HepG2 (cell line): ENCODE results near the gene CCND1. TPM values are rescaled to one million over a fixed set of nuclear protein-coding genes. Genes with fewer than 3 reads are reported as not detected.
A peak's percentile ranks its signal among the peaks of the same experiment; 100 is the strongest.

ENCODE experiments used
- NCOA1 ChIP-seq: sonication (generic); formaldehyde crosslinking; IDR thresholded peaks from 2 replicates; pipeline ENCODE4 v1.9.0; 2021; ENCODE audit warnings: missing genetic modification reagents
- PPARG ChIP-seq: conservative IDR thresholded peaks from 2 replicates; pipeline ENCODE4 v1.6.1; 2016; ENCODE audit warnings: missing biosample characterization, missing genetic modification reagents
- RCOR2 ChIP-seq: IDR thresholded peaks from 2 replicates; pipeline ENCODE4 v1.6.1; 2016; ENCODE audit warnings: missing biosample characterization, missing genetic modification reagents
- ZNF567 ChIP-seq: sonication (generic); formaldehyde crosslinking; IDR thresholded peaks from 2 replicates; pipeline ENCODE4 v1.8.1; 2023; ENCODE audit warnings: mild to moderate bottlenecking, missing genetic modification reagents, borderline replicate concordance
- ZNF772 ChIP-seq: sonication (generic); formaldehyde crosslinking; IDR thresholded peaks from 2 replicates; pipeline ENCODE4 v1.5.0; 2020; ENCODE audit warnings: mild to moderate bottlenecking, missing genetic modification reagents
- ZNF891 ChIP-seq: sonication (generic); formaldehyde crosslinking; IDR thresholded peaks from 2 replicates; pipeline ENCODE4 v1.5.0; 2020; ENCODE audit warnings: mild to moderate bottlenecking, missing genetic modification reagents
- ZSCAN9 ChIP-seq: IDR thresholded peaks from 2 replicates; pipeline ENCODE4 v1.6.1; 2016; ENCODE audit warnings: borderline replicate concordance
- polyA plus RNA-seq, 8 experiments: library from polyadenylated mRNA; depleted of rRNA in 3 of 8; stranded (reverse) in 7 of 8; unstranded in 1 of 8; fragments of >200 nt; fragmentation: Illumina TruSeq in 4 of 8; extraction: Trizol in 4 of 8; gene quantifications; 2 replicates each; pipeline versions ENCODE4 v1.2.1 to v1.2.3, GENCODE V29; 2011 to 2016; ENCODE audit warnings: low read depth in 4 of 8, missing spikeins in 1 of 8, mixed read lengths in 1 of 8; ENCODE audit not compliant: insufficient read depth in 1 of 8
- total RNA-seq, 5 experiments: library from RNA; depleted of rRNA; stranded (reverse); fragments of >200 nt; fragmentation: Illumina TruSeq; extraction: Trizol; gene quantifications; 2 replicates each; pipeline ENCODE4 v1.2.3, GENCODE V29; 2016; ENCODE audit warnings: low read depth in 1 of 5
- TF ChIP-seq, protein P1 (sequence below): sonication (generic); formaldehyde crosslinking; IDR thresholded peaks from 2 replicates; pipeline ENCODE4 v1.5.0; 2020; ENCODE audit warnings: mild to moderate bottlenecking, missing genetic modification reagents
- TF ChIP-seq, protein P2 (sequence below): IDR thresholded peaks from 2 replicates; pipeline ENCODE4 v1.6.1; 2016
- TF ChIP-seq, protein P3 (sequence below): IDR thresholded peaks from 2 replicates; pipeline ENCODE4 v1.6.1; 2016
- TF ChIP-seq, protein P4 (sequence below): sonication (generic); formaldehyde crosslinking; IDR thresholded peaks from 2 replicates; pipeline ENCODE4 v1.4.0; 2020; ENCODE audit warnings: missing genetic modification reagents

Gene CCND1
- total and polyA plus RNA-seq, 2 of the 13 experiments (the other 11 are each of a cell fraction or from before 2014, with no cell fraction given), result 107 to 136 TPM

DNA sequence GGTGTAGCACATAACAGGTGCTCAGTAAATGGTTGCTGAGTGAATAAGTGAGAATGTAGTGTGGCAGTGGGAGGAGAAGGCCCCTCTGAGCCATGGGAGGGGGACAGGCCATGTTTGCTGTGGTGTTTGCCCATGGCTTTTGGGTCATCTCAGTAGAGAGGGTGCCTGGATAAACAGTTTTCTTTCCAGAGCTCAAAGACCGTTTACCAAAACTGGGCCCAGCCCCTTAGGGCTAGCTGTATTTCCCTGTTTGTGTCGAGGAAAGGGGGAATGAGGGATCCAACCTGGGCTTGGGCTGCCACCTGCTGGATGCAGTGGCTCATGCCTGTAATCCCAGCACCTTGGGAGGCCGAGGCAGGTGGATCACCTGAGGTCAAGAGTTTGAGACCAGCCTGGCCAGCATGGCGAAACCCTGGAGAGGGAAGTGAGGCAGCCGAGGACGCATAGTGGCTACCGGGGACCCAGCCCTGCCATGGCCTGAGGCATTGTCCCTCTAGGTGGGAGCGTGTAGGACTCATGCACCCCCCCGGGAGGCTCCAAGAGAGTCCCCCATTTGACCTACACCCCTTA is 42.9 kb downstream of the CCND1 start (continued):
- TF ChIP-seq, protein P1, sequence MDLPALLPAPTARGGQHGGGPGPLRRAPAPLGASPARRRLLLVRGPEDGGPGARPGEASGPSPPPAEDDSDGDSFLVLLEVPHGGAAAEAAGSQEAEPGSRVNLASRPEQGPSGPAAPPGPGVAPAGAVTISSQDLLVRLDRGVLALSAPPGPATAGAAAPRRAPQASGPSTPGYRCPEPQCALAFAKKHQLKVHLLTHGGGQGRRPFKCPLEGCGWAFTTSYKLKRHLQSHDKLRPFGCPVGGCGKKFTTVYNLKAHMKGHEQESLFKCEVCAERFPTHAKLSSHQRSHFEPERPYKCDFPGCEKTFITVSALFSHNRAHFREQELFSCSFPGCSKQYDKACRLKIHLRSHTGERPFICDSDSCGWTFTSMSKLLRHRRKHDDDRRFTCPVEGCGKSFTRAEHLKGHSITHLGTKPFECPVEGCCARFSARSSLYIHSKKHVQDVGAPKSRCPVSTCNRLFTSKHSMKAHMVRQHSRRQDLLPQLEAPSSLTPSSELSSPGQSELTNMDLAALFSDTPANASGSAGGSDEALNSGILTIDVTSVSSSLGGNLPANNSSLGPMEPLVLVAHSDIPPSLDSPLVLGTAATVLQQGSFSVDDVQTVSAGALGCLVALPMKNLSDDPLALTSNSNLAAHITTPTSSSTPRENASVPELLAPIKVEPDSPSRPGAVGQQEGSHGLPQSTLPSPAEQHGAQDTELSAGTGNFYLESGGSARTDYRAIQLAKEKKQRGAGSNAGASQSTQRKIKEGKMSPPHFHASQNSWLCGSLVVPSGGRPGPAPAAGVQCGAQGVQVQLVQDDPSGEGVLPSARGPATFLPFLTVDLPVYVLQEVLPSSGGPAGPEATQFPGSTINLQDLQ (CRISPR knock-in tag), result no peak
- TF ChIP-seq RCOR2 (CRISPR knock-in tag), result 0 out of 2 replicates have a peak, but pooled peaks have one; percentile 22
- TF ChIP-seq PPARG (CRISPR knock-in tag), result no peak
- TF ChIP-seq ZNF891 (CRISPR knock-in tag), result no peak; the same call in 1 of the 2 replicates
- TF ChIP-seq, protein P2, sequence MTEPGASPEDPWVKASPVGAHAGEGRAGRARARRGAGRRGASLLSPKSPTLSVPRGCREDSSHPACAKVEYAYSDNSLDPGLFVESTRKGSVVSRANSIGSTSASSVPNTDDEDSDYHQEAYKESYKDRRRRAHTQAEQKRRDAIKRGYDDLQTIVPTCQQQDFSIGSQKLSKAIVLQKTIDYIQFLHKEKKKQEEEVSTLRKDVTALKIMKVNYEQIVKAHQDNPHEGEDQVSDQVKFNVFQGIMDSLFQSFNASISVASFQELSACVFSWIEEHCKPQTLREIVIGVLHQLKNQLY (CRISPR knock-in tag), result no peak
- TF ChIP-seq, protein P3, sequence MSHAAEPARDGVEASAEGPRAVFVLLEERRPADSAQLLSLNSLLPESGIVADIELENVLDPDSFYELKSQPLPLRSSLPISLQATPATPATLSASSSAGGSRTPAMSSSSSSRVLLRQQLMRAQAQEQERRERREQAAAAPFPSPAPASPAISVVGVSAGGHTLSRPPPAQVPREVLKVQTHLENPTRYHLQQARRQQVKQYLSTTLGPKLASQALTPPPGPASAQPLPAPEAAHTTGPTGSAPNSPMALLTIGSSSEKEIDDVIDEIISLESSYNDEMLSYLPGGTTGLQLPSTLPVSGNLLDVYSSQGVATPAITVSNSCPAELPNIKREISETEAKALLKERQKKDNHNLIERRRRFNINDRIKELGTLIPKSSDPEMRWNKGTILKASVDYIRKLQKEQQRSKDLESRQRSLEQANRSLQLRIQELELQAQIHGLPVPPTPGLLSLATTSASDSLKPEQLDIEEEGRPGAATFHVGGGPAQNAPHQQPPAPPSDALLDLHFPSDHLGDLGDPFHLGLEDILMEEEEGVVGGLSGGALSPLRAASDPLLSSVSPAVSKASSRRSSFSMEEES, result no peak
- TF ChIP-seq ZSCAN9 (CRISPR knock-in tag), result no peak
- TF ChIP-seq ZNF772 (CRISPR knock-in tag), result no peak
- TF ChIP-seq, protein P4, sequence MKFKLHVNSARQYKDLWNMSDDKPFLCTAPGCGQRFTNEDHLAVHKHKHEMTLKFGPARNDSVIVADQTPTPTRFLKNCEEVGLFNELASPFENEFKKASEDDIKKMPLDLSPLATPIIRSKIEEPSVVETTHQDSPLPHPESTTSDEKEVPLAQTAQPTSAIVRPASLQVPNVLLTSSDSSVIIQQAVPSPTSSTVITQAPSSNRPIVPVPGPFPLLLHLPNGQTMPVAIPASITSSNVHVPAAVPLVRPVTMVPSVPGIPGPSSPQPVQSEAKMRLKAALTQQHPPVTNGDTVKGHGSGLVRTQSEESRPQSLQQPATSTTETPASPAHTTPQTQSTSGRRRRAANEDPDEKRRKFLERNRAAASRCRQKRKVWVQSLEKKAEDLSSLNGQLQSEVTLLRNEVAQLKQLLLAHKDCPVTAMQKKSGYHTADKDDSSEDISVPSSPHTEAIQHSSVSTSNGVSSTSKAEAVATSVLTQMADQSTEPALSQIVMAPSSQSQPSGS, result 0 out of 2 replicates have a peak, but pooled peaks have one; percentile 20
- TF ChIP-seq ZNF567, result no peak
- TF ChIP-seq NCOA1 (CRISPR knock-in tag), result no peak
